ENCODE data around the gene SEC14L2.

Gene SEC14L2

DNA sequence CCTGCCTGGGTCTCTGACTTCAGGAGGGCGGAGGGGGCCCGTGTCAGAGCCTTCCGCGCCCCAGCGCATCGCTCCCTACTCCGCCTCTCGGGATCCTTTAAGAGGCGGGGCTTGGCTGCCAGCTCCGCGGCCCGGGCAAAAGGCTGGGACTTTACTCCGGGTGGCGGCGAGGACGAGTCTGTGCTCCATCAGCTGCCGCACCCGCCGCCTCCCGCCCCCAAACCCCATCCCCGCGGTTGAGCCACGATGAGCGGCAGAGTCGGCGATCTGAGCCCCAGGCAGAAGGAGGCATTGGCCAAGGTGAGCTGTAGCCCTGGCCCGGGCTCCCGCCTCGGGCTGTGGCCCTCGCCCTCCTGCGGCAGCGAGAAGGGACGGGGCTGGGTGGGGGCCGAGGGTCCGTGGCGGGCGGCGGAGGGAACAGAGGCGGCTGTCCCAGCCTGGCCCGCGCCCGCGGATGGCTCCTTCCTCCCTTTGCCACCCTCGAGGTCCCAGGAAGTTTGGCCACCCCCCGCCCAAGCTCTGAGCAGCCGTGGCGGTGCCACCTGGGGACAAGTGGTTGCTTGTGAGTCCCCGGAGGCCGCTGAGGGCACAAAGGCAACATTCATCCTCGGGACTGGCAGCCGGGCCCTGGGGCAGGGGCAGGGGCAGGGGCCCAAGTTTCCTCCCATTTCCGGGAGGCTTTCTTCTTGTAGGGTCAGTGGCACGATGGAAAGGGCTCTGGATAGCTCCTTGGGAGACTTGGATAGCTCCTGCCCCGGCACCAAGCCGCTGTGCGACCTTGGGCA lies at the start of gene SEC14L2:
Gene SEC14L2 (plus strand): TSS at position 148 of the 785 bp plus-strand sequence. CDS start 99 bp downstream, at position 247.
- DNase-seq = peak in 1 of 2 experiments; percentile 26

DNA sequence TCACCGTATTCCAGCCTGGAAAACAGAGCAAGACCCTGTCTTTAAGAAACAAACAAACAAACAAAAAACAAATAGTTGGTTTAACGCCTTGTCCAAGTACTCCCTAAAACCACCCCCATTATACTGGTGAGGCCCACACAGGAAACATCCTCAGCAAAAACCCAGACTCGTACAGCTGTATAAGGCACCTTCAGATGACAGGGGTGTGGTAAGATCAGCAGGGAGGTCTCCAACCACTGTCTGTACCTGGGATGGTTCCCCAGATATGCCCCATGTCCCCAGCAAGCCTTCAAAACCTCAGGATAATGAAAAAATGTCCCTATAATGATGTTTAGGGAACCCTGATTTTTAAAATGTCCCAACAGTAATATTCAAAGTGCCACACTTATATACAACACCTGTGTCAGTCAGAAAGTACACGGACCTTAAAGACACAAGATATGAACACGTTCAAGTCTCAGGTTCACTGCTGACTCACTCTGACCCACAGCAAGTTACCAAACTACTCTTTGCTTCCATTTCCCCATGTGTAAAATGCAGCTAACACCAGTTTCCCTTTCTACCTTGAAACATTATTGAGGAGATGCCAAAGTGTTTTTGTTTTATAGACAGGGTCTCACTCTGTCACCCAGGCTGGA lies 49.4 kb upstream of the SEC14L2 start:
- DNase-seq = no peak

DNA sequence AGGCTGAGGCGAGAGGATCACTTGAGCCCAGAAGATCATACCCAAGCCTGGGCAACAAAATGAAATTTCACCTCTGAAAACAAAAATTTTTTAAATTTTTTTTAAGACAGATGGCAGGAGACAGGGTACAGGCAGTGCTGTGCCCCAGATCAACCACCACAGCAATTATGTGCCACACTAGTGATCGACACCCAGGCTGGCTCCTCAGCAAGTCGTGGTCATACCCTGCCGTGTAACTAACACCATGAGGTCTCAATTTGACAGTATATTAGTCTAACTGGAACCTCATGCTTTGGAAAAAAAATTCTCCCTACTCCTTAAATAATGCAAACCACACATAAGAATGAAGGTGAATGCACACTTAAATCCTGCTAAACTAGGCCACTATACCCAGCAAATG lies 48.4 kb upstream of the SEC14L2 start:
- DNase-seq = no peak

GRCh38 chr22:30348809-30349208 lies 48.0 kb upstream of the SEC14L2 start:
- DNase-seq = no peak

- DNase-seq = no peak
Observed at GRCh38 chr22:30351226-30351625, 45.6 kb upstream of the SEC14L2 start.

DNA sequence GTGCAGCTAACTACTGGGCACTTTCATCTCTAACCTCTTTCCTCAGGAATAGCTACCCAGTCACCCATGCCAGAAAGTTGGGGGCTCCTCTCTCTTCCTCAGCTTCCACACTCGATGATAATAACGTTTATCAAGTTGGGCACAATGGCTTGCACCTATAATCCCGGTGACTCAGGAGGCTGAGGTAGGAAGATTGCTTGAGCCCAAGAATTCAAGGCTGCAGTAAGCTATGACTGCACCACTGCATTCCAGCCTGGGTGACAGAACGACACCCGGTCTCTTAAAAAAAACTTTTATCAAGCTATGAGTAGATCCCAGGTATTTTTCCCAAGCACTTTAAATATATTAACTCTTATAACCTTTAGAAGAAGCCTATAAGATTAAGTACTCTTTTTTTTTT lies 42.2 kb upstream of the SEC14L2 start:
- DNase-seq = no peak

- DNase-seq = peak; percentile 77 to 81
Observed at GRCh38 chr22:30356449-30357235, 40.2 kb upstream of the SEC14L2 start, which contains the start of the genes CCDC157 and SF3A1. Gene CCDC157, plus strand, starts transcription at chr22:30357007. Its CDS starts 8,994 bp downstream, at chr22:30366001. Gene SF3A1, minus strand, starts transcription at chr22:30356894. Its CDS starts 102 bp downstream, at chr22:30356792.

DNA sequence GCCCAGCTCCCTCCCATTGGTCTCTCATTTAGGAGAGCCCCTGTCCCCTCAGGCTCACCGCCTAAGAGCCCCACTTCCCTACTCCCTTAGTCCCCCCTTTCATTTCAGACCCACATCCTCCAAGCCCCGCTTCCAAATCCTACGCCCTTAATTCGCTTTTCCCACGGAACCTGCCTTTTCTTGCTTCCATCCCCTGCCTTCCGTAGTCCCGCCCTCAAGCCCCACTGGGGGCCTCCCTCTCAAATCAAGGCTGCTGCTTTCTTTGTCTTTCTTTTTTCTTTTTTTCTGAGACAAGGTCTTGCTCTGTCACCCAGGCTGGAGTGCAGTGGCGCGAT lies 39.6 kb upstream of the SEC14L2 start:
- no peak for DNase-seq

DNA sequence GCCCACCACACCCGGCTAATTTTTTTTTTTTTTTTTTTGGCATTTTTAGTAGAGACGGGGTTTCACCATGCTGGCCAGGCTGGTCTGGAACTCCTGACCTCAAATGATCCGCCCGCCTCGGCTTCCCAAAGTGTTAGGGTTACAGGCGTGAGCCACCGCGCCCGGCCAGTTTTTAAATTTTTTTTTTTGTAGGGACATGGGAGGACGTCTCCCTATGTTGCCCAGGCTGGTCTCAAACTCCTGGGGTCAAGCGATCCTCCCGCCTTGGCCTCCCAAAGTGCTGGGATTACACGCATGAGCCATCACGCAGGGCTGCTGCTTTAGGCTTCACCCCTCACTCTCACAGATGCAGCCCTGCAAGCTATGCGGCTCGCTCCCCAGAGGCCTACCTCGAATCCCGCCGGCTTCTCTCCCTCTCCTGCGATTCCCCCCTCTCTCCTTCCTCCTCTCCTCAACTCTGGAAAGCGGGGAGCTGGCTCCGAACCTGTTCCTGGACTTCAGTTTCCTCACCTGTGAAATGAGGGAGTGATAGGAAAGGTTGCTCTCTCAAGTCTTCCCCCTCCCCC lies 39.1 kb upstream of the SEC14L2 start:
- no peak for DNase-seq

- DNase-seq = no peak
Observed at GRCh38 chr22:30358541-30358940, 38.3 kb upstream of the SEC14L2 start.

DNA sequence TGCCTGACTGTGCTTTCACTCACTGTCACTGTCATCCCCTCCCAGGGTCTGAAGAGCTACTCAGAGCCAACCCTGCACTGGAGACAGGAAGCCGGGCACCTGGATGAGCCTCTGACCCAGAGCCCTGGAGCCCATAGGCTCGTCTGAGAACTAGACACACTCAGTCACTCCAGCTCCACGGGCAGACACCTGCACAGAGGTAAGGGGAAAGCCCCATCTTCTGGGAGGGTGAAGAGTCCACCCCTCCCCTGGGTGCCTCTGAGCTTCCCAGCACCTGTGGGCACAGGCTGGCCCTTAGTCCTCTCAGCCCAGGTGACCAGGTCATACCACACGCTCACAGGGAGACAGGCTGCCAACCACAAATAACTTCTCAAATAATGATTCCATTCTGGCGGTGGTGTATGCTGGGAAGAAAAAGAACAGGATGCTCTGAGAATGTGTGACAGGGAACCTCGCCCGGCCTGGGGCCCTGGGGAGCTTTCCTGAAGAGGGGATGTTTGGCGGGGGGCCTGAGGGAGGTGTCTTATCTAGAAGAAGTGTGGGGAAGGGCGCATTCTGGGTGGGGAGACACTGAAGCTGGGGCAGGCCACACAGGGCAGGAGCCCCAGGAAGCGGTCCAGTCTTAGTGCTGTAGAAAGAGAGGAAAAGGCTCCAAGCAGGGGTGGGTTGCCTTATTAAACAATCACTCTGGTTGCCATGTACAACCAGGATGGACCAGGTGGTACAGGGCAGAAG lies 34.7 kb upstream of the SEC14L2 start:
- no peak for DNase-seq

DNA sequence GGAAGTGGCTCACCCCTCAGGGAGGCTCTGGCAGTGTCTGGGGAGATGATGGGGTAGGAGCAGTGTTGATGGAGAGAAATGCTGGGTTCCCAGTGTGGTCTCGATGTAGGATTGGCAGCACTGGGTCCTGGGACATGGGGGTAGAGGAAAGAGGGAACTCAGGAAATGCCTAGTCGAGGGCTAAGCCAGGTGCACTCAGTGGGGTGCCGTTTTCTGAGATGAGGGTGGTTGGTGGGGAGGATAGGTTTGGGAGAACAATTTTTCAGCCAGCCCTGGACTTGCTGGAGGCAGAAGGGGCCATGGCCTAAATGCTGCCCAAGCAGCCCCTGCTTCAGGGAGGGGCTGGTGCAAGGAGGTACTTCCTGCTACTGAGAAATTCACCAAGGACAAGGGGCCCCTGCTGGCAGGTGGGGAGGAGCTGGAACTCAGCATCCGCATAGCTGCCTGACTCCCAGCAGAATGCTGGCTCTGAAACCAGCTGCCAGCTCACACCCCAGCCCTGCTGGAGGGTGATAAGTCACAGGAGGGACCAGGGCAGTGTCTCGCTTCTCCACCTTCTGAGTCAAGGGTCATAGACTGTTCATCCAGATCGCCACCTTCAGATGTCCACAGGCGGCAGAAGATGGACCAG lies 34.1 kb upstream of the SEC14L2 start:
- no peak for DNase-seq

- DNase-seq = no peak
Observed at GRCh38 chr22:30365891-30366290, 30.9 kb upstream of the SEC14L2 start.

GRCh38 chr22:30368420-30368819 lies 28.4 kb upstream of the SEC14L2 start:
- no peak for DNase-seq

DNA sequence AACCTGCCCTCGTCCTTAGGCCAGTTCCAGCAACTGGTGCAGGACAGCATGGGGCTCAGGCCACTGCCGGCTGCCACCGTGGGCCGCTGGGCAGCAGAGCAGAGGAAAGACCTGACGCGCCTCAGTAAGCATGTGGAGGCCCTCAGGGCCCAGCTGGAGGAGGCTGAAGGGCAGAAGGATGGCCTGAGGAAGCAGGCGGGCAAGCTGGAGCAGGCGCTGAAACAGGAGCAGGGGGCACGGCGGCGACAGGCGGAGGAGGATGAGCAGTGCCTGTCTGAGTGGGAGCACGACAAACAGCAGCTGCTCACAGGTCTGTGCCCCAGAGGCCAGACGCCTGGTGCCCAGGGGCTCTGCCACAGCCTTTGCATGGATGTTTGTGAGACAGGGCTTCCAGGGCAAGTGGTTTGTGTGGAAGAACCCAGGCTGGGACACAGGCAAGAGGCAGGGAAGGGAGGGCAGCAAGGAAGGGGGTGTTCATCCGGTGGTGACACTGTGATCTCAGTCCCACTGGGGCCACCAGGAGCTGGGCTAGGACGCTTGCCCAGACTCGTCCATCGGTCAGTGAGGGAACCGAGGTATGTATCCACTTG lies 26.1 kb upstream of the SEC14L2 start:
- DNase-seq = no peak

DNA sequence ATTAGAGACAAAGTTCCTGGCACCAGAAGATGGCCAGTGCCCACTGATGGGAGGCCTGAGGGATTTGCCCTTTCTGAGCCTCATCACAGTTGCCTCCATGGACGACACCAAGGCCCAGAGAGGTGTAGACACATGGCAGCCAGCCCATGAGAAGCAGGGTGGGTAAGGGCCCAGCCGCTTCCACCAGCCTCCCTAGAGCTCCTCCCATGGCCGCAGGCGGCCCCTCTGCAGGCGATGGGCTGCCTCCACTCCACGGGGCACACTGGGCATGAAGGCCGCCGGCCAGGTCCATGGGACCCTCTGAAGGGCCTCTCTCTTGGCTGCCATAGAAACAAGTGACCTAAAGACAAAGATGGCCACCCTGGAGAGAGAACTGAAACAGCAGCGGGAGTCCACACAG lies 25.5 kb upstream of the SEC14L2 start:
- no peak for DNase-seq

DNA sequence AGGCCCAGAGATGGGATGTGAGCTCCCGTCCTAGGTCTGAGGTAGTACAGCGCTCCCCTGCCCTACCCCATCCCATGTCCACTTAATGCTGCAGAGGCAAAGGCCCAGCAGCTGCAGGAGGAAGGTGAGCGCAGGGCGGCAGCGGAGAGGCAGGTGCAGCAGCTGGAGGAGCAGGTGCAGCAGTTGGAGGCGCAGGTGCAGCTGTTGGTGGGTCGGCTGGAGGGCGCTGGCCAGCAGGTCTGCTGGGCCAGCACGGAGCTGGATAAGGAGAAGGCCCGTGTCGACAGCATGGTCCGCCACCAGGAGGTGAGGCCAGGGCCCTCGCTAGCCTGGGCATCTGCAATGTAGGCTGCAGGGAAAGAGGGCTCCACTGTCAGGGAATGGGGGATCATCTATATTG lies 24.8 kb upstream of the SEC14L2 start:
- DNase-seq = no peak

- no peak for DNase-seq
Observed at GRCh38 chr22:30372915-30373314, 23.9 kb upstream of the SEC14L2 start.

- DNase-seq = no peak
Observed at GRCh38 chr22:30373331-30374325, 23.2 kb upstream of the SEC14L2 start.

DNA sequence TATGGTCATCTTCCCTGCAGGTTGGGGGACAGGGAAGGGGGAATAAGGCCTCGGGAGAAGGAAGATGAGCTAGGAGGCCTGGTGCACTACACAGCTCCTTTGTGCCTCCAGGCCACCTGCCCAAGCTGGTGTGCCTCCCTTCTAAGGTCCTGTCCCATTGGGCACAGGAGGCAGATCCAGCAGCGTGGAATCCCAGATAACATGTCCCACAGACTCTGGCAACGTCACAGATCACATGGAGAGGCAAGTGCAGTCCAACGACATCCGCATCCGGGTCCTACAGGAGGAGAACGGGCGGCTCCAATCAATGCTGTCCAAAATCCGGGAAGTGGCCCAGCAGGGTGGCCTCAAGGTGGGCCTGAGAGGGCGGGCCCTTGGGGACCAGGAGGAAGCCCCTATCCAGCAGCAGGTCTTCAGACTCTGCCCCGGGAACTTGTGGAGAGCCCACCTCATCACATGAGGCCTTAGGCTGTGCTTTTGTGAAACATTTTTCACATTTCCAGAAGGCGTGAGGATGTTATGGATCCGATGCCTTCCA lies 21.4 kb upstream of the SEC14L2 start:
- no peak for DNase-seq
